ENCODE measurements around the gene DUSP11.
"Not testable (repeated sequence)": the region's sequence is repeated elsewhere in the genome, so short reads cannot be mapped to it uniquely, and the experiment has no call there.

Gene DUSP11

DNA sequence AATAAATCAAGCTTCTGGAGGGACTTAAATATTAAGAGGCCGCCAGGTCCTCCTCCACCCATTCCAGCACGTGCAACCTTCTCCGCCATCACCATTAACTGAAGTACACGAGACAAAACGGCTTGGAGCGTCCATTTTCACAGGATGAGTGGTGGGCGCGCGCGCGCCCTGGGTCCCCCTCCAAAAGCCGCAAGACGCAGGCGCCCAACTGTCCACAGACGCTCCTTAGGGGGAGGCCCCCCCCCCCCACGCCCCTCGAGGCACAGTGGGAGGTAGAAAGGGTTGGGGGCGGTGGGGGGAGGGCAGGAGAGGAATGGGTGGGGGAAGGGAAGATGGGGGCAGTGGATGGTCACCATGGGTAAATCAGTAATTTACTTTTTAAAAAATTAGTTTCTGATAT, 38.4 kb upstream of the DUSP11 start:
- Histone ChIP-seq H4K12ac (ENCODE audit: low read depth, low read length) (no peak overlapping the region), H3K79me1 (ENCODE audit: low read length) (no peaks in the 10 kb centered on the region), H3K4me2 (ENCODE audit: low read length) (no peak overlapping the region), H2AK5ac (ENCODE audit: low read length) (no peak overlapping the region), H3K4me3 (ENCODE audit: low read depth, low read length) (no peak overlapping the region), H3K9ac (ENCODE audit: low read length) (no peak overlapping the region), H2BK120ac (ENCODE audit: insufficient read depth, low read length, poor library complexity) (no peak overlapping the region), H3K36me3 (ENCODE audit: control insufficient read depth in 1 of 2, insufficient read depth in 2 of 2, low read length in 2 of 2) (peaks cover 0 to 2% of the 10 kb centered on the region in 2 experiments), H4K8ac (ENCODE audit: low read depth, low read length) (no peak overlapping the region), H3K14ac (ENCODE audit: low read length) (no peak overlapping the region), H3K4me1 (ENCODE audit: control insufficient read depth in 1 of 2, insufficient read depth in 2 of 2, low read length in 2 of 2) (no peaks in the 10 kb centered on the region), H2BK12ac (ENCODE audit: low read length) (no peak overlapping the region), H3K23ac (ENCODE audit: low read length) (no peak overlapping the region), H2BK5ac (ENCODE audit: low read depth, low read length, poor library complexity) (no peak overlapping the region), H3K27me3 (ENCODE audit: insufficient read depth, low read length) (no peaks in the 10 kb centered on the region), H3K27ac (ENCODE audit: low read depth, low read length) (no peak overlapping the region), H3K9me3 (ENCODE audit: insufficient read depth, low read depth, low read length) (peaks cover 5% of the 10 kb centered on the region), H2AFZ (ENCODE audit: insufficient read depth, low read length, poor library complexity) (no peak overlapping the region), H4K91ac (ENCODE audit: low read depth, low read length) (no peak overlapping the region), H3K79me2 (ENCODE audit: control insufficient read depth, insufficient read depth, low read length, poor library complexity) (no peaks in the 10 kb centered on the region), H3K18ac (ENCODE audit: low read length) (no peak overlapping the region), H3K4ac (ENCODE audit: low read depth, low read length) (no peak overlapping the region)
- DNase-seq: no peak
- WGBS (ENCODE audit: extremely low coverage, insufficient coverage, insufficient read length): no CpG with 5 or more reads among the region's 18 CpGs

DNA sequence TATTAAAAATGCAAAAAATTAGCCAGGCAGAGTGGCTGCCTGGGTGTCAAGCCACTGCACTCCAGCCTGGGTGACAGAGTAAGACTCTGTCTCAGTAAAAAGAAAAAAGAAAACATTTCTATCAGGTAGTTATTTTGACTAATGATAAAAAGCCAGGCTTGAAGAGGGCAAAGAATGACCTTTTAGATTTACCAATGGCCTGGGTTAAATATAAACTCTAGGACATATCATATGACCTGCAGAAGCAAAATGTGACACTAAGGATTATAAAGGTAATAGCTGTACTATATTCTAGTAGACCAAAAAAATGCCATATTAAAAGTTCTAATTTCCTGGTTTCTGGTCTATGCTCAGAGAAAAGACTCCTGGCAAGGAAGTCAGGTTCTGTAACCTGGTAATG, 32.7 kb upstream of the DUSP11 start:
- Histone ChIP-seq H3K14ac (ENCODE audit: low read length) (no peak overlapping the region), H3K23ac (ENCODE audit: low read length) (no peak overlapping the region), H3K18ac (ENCODE audit: low read length) (no peak overlapping the region), H3K4me2 (ENCODE audit: low read length) (no peak overlapping the region), H4K8ac (ENCODE audit: low read depth, low read length) (no peak overlapping the region), H2AK5ac (ENCODE audit: low read length) (no peak overlapping the region), H3K9me3 (ENCODE audit: insufficient read depth, low read depth, low read length) (peaks cover 5% of the 10 kb centered on the region), H2AFZ (ENCODE audit: insufficient read depth, low read length, poor library complexity) (no peak overlapping the region), H3K4me1 (ENCODE audit: control insufficient read depth in 1 of 2, insufficient read depth in 2 of 2, low read length in 2 of 2) (no peaks in the 10 kb centered on the region), H3K36me3 (ENCODE audit: control insufficient read depth in 1 of 2, insufficient read depth in 2 of 2, low read length in 2 of 2) (peaks cover 0 to 2% of the 10 kb centered on the region in 2 experiments), H4K12ac (ENCODE audit: low read depth, low read length) (no peak overlapping the region), H3K9ac (ENCODE audit: low read length) (no peak overlapping the region), H3K4me3 (ENCODE audit: low read depth, low read length) (no peak overlapping the region), H4K91ac (ENCODE audit: low read depth, low read length) (no peak overlapping the region), H3K27me3 (ENCODE audit: insufficient read depth, low read length) (no peaks in the 10 kb centered on the region), H2BK120ac (ENCODE audit: insufficient read depth, low read length, poor library complexity) (no peak overlapping the region), H3K79me2 (ENCODE audit: control insufficient read depth, insufficient read depth, low read length, poor library complexity) (no peaks in the 10 kb centered on the region), H2BK12ac (ENCODE audit: low read length) (no peak overlapping the region), H3K27ac (ENCODE audit: low read depth, low read length) (no peak overlapping the region), H2BK5ac (ENCODE audit: low read depth, low read length, poor library complexity) (no peak overlapping the region), H3K79me1 (ENCODE audit: low read length) (no peaks in the 10 kb centered on the region), H3K4ac (ENCODE audit: low read depth, low read length) (no peak overlapping the region)
- DNase-seq: no peak

DNA sequence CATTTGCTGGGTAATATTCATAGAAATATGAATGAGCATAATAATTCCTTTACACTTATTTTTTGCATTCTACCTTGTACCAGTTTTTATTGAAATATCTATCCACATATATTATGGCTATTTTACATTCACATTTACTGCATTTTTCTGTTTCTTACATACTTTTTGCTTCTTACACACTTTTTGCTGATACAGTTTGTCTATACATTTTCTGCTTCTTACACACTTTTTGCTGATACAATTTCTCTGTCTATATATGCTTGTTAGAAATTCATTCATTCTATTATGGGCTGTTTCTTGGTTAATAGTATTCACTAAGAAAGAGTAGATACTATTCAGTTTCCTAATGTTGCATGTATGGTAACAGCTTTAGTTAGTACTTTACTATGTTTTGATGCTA, 32.0 kb upstream of the DUSP11 start:
- no peak overlapping the region for H2AK5ac ChIP-seq (ENCODE audit: low read length)
- H3K9ac ChIP-seq (ENCODE audit: low read length): no peak overlapping the region
- no peak overlapping the region for H2BK120ac ChIP-seq (ENCODE audit: insufficient read depth, low read length, poor library complexity)
- H3K27me3 ChIP-seq (ENCODE audit: insufficient read depth, low read length): no peaks in the 10 kb centered on the region
- H3K4me1 ChIP-seq (ENCODE audit: control insufficient read depth in 1 of 2, insufficient read depth in 2 of 2, low read length in 2 of 2): no peaks in the 10 kb centered on the region
- H2BK5ac ChIP-seq (ENCODE audit: low read depth, low read length, poor library complexity): no peak overlapping the region
- no peak overlapping the region for H3K4me3 ChIP-seq (ENCODE audit: low read depth, low read length)
- no peaks in the 10 kb centered on the region for H3K79me1 ChIP-seq (ENCODE audit: low read length)
- no peak overlapping the region for H4K91ac ChIP-seq (ENCODE audit: low read depth, low read length)
- no peak overlapping the region for H4K12ac ChIP-seq (ENCODE audit: low read depth, low read length)
- H3K9me3 ChIP-seq (ENCODE audit: insufficient read depth, low read depth, low read length): peaks cover 5% of the 10 kb centered on the region
- H3K79me2 ChIP-seq (ENCODE audit: control insufficient read depth, insufficient read depth, low read length, poor library complexity): no peaks in the 10 kb centered on the region
- no peak overlapping the region for H3K27ac ChIP-seq (ENCODE audit: low read depth, low read length)
- no peak overlapping the region for H2AFZ ChIP-seq (ENCODE audit: insufficient read depth, low read length, poor library complexity)
- H3K36me3 ChIP-seq (ENCODE audit: control insufficient read depth in 1 of 2, insufficient read depth in 2 of 2, low read length in 2 of 2): peaks cover 0 to 2% of the 10 kb centered on the region in 2 experiments
- no peak overlapping the region for H3K4me2 ChIP-seq (ENCODE audit: low read length)
- H4K8ac ChIP-seq (ENCODE audit: low read depth, low read length): no peak overlapping the region
- no peak overlapping the region for H3K23ac ChIP-seq (ENCODE audit: low read length)
- DNase-seq: no peak
- no peak overlapping the region for H3K14ac ChIP-seq (ENCODE audit: low read length)
- no peak overlapping the region for H3K4ac ChIP-seq (ENCODE audit: low read depth, low read length)
- H3K18ac ChIP-seq (ENCODE audit: low read length): no peak overlapping the region
- H2BK12ac ChIP-seq (ENCODE audit: low read length): no peak overlapping the region

DNA sequence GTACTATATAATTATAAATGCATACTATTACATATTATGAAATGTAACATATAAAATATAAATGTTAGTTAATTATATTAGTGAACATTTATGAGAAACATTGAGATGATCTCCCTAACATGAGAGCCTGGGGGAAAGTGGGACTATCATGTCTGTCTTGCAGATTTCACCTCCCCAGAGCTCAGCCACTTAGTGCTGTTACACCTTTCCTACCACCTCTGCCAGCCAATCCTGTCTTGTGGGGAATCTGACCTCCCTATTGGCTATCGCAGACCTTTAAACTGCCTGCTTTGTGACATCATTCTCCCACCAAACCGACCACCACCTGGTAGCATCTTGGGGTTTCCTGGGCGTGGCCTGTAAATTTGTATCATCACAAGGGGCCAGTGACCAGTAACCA, 4.0 kb upstream of the DUSP11 start, which contains the start of gene C2orf78:
Gene C2orf78, plus strand, starts transcription at position 301 of the 400 bp plus-strand sequence. CDS start 127 bp downstream, outside the sequence.
- not testable (repeated sequence) for H3K79me2 ChIP-seq (ENCODE audit: control insufficient read depth, insufficient read depth, low read length, poor library complexity); DNase-seq; H3K79me1 ChIP-seq (ENCODE audit: low read length); H4K91ac ChIP-seq (ENCODE audit: low read depth, low read length); H3K4me3 ChIP-seq (ENCODE audit: low read depth, low read length); H3K27me3 ChIP-seq (ENCODE audit: insufficient read depth, low read length); H3K36me3 ChIP-seq (ENCODE audit: control insufficient read depth in 1 of 2, insufficient read depth in 2 of 2, low read length in 2 of 2); H3K9ac ChIP-seq (ENCODE audit: low read length); H2BK5ac ChIP-seq (ENCODE audit: low read depth, low read length, poor library complexity); H3K4me1 ChIP-seq (ENCODE audit: control insufficient read depth in 1 of 2, insufficient read depth in 2 of 2, low read length in 2 of 2); H3K27ac ChIP-seq (ENCODE audit: low read depth, low read length); H4K12ac ChIP-seq (ENCODE audit: low read depth, low read length); H3K4me2 ChIP-seq (ENCODE audit: low read length); H2AFZ ChIP-seq (ENCODE audit: insufficient read depth, low read length, poor library complexity); H3K9me3 ChIP-seq (ENCODE audit: insufficient read depth, low read depth, low read length); H2BK12ac ChIP-seq (ENCODE audit: low read length); H2BK120ac ChIP-seq (ENCODE audit: insufficient read depth, low read length, poor library complexity); H3K23ac ChIP-seq (ENCODE audit: low read length); H2AK5ac ChIP-seq (ENCODE audit: low read length); H3K14ac ChIP-seq (ENCODE audit: low read length); H3K18ac ChIP-seq (ENCODE audit: low read length); H3K4ac ChIP-seq (ENCODE audit: low read depth, low read length)
- WGBS (ENCODE audit: extremely low coverage, insufficient coverage, insufficient read length): no CpG with 5 or more reads among the region's 3 CpGs
- H4K8ac ChIP-seq (ENCODE audit: low read depth, low read length): peak within 1 kb of the TSS; percentile 58

Data from trophoblast cell (in vitro differentiated cells and primary cell).